ENCODE measurements around the gene REXO4. TPM values are rescaled to one million over a fixed set of nuclear protein-coding genes. Genes with fewer than 3 reads are reported as not detected.

REXO4 gene
- total and polyA plus RNA-seq, 10 of the 15 experiments (the other 5 are each of a cell fraction or from before 2014, with no cell fraction given) = 2.7 to 43.9 (median 30.5) TPM

DNA sequence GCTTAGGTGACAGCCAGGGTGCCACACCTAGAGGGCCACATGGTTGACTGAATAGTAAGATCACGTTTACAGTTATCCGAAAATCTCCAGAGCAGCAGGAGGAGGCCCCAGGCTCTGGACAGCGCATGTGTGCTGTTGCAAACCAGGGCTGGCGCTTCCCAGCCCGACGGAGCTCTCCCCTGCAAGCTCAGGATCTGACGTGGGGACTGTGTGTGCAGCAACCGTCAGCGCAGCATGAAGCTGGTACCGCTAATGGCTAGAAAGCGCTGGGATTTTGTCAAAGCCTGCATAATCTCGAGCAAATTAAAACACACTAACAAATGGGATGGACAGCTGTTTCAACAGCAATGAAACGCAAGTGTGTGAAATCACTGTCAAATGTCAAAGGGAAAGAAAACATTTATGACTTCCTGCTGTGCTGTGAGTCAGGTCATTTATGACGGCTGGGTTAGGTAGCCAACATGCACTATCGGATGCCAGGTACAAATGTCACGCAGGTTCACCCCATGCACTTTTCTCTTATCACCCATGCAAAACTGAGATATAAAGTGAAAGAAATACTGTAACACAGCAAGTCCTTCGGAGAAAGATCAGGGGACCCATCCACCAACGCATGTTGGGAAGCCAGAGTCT, 49.4 kb downstream of the REXO4 start:
- POLR2A ChIA-PET = no interaction called here
- H2AFZ ChIP-seq (ENCODE audit: control insufficient read depth, low read depth, low read length) = no peak overlapping the region
- in situ Hi-C loops (cut with MboI) (no loop called here), intact Hi-C loops (cut with micrococcal nuclease; ENCODE audit: unreplicated experiment) (no loop called here)
- no peak for DNase-seq (ENCODE audit: low read depth, low spot score)
- ATAC-seq = no peak
- H3K4me2 ChIP-seq (ENCODE audit: control insufficient read depth, insufficient read depth) = no peak overlapping the region
- peaks cover 37% of the 10 kb centered on the region for H4K20me1 ChIP-seq (ENCODE audit: control insufficient read depth, insufficient read depth)
- CTCF ChIA-PET = no interaction called here
- no peaks in the 10 kb centered on the region for H3K9me3 ChIP-seq (replicated peaks; ENCODE audit: control insufficient read depth, insufficient read depth, low read length)
- no peak for FAIRE-seq
- H3K4me1 ChIP-seq (ENCODE audit: control insufficient read depth, insufficient read depth, low read length) = peaks cover 22% of the 10 kb centered on the region
- TF ChIP-seq BACH1 (IDR thresholded peaks at IDR 0.05; ENCODE audit: borderline replicate concordance) (no peak), ZBED1 (IDR thresholded peaks at IDR 0.05; ENCODE audit: borderline replicate concordance) (no peak)
- TF ChIP-seq, protein P1, sequence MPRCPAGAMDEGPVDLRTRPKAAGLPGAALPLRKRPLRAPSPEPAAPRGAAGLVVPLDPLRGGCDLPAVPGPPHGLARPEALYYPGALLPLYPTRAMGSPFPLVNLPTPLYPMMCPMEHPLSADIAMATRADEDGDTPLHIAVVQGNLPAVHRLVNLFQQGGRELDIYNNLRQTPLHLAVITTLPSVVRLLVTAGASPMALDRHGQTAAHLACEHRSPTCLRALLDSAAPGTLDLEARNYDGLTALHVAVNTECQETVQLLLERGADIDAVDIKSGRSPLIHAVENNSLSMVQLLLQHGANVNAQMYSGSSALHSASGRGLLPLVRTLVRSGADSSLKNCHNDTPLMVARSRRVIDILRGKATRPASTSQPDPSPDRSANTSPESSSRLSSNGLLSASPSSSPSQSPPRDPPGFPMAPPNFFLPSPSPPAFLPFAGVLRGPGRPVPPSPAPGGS (IDR thresholded peaks at IDR 0.05; ENCODE audit: borderline replicate concordance, insufficient read depth, low read depth, low read length, poor library complexity, severe bottlenecking) = no peak
- TF ChIP-seq, protein P2, sequence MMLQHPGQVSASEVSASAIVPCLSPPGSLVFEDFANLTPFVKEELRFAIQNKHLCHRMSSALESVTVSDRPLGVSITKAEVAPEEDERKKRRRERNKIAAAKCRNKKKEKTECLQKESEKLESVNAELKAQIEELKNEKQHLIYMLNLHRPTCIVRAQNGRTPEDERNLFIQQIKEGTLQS (IDR thresholded peaks at IDR 0.05; ENCODE audit: borderline replicate concordance, extremely low read depth, low read depth, low read length) = no peak
- H3K27me3 ChIP-seq (replicated peaks in 1 of 2; ENCODE audit: control insufficient read depth in 2 of 2, insufficient read depth in 2 of 2, low read length in 1 of 2) = no peaks in the 10 kb centered on the region
- H3K4me3 ChIP-seq = no peak overlapping the region
- WGBS (ENCODE audit: insufficient coverage, insufficient replicate concordance, low lambda C conversion rate, missing lambda C conversion rate) = 92% methylated on average over 18 of the region's 18 CpGs
- H3K36me3 ChIP-seq (ENCODE audit: control insufficient read depth in 2 of 2, insufficient read depth in 2 of 2, low read length in 1 of 2) = peaks cover 33 to 42% of the 10 kb centered on the region in 2 experiments
- BruUV-seq (replicated peaks) = no TSS peak
- RAD21 ChIA-PET (ENCODE audit: unreplicated experiment) = no interaction called here
- no peak overlapping the region for H3K27ac ChIP-seq (ENCODE audit: control insufficient read depth, insufficient read depth)
- no peak overlapping the region for H3K9ac ChIP-seq (ENCODE audit: control insufficient read depth, insufficient read depth, low read length)
- SMC1A ChIA-PET (ENCODE audit: uncharacterized antibody, unreplicated experiment) = no interaction called here
- H3K79me2 ChIP-seq (ENCODE audit: control insufficient read depth, insufficient read depth, low read length) = peaks cover 63% of the 10 kb centered on the region

DNA sequence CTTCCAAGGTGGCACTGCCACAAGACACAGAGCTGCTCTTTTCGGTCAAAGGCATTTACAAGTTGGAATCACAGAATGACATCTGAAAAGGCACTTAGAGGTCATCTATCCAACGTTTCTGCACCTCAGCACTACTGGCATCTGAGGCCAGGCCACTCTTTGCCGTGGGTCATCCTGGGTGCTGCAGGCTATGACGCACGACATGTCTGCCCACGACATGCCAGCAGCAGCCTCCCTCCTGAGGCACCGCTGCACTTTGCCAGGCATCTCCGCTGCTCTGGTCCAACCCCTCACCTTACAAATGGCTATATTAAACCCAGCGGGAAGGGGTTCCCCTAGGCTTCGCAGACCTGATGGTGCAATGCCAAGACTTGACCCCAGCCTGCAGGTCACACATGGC, 50.0 kb downstream of the REXO4 start:
- H3K9me3 ChIP-seq (replicated peaks; ENCODE audit: control insufficient read depth, insufficient read depth, low read length) = no peaks in the 10 kb centered on the region
- intact Hi-C loops (cut with micrococcal nuclease; ENCODE audit: unreplicated experiment) (no loop called here), in situ Hi-C loops (cut with MboI) (no loop called here)
- H3K9ac ChIP-seq (ENCODE audit: control insufficient read depth, insufficient read depth, low read length) = no peak overlapping the region
- peaks cover 17% of the 10 kb centered on the region for H3K4me1 ChIP-seq (ENCODE audit: control insufficient read depth, insufficient read depth, low read length)
- POLR2A ChIA-PET = interaction anchor here (1.0 kb wide), 1 partner anchor 10 kb away, joined by 4 read pairs; no protein-coding TSS in a partner anchor
- no peak overlapping the region for H2AFZ ChIP-seq (ENCODE audit: control insufficient read depth, low read depth, low read length)
- RAD21 ChIA-PET (ENCODE audit: unreplicated experiment) = no interaction called here
- H3K79me2 ChIP-seq (ENCODE audit: control insufficient read depth, insufficient read depth, low read length) = peaks cover 57% of the 10 kb centered on the region
- no peak overlapping the region for H3K27ac ChIP-seq (ENCODE audit: control insufficient read depth, insufficient read depth)
- CTCF ChIA-PET = no interaction called here
- BruUV-seq (replicated peaks) = no TSS peak
- TF ChIP-seq MEF2A (IDR thresholded peaks at IDR 0.05; ENCODE audit: insufficient read depth, low read depth, low read length) (no peak), IKZF2 (IDR thresholded peaks at IDR 0.05) (no peak), IRF4 (IDR thresholded peaks at IDR 0.05; ENCODE audit: low read depth, low read length) (no peak), POLR2AphosphoS5 (IDR thresholded peaks at IDR 0.05; ENCODE audit: low read length) (0 out of 2 replicates have a peak, but pooled peaks have one; percentile 32)
- H3K36me3 ChIP-seq (ENCODE audit: control insufficient read depth in 2 of 2, insufficient read depth in 2 of 2, low read length in 1 of 2) = peaks cover 36 to 47% of the 10 kb centered on the region in 2 experiments
- peaks cover 37% of the 10 kb centered on the region for H4K20me1 ChIP-seq (ENCODE audit: control insufficient read depth, insufficient read depth)
- H3K4me3 ChIP-seq = no peak overlapping the region
- SMC1A ChIA-PET (ENCODE audit: uncharacterized antibody, unreplicated experiment) = no interaction called here
- DNase-seq (ENCODE audit: low read depth, low spot score) = no peak
- no peaks in the 10 kb centered on the region for H3K27me3 ChIP-seq (replicated peaks in 1 of 2; ENCODE audit: control insufficient read depth in 2 of 2, insufficient read depth in 2 of 2, low read length in 1 of 2)
- WGBS (ENCODE audit: insufficient coverage, insufficient replicate concordance, low lambda C conversion rate, missing lambda C conversion rate) = 82% methylated on average over 10 of the region's 10 CpGs
- H3K4me2 ChIP-seq (ENCODE audit: control insufficient read depth, insufficient read depth) = no peak overlapping the region
- no peak for FAIRE-seq
- ATAC-seq = no peak

All from GM12878 (cell line).